GM18502 (cell line): ENCODE data around the gene OLFM2.
"Not testable (repeated sequence)": the region's sequence is repeated elsewhere in the genome, so short reads cannot be mapped to it uniquely, and the experiment has no call there.

Experiments
- ATAC-seq: cut with Tn5 transposase; IDR thresholded peaks from one replicate; pipeline ENCODE4 v1.9.1; 2021; ENCODE audit warnings: mild to moderate bottlenecking; ENCODE audit not compliant: unreplicated experiment, poor library complexity

OLFM2 gene

GRCh38 chr19:9871626-9872338 lies 64.5 kb downstream of the OLFM2 start:
- ATAC-seq: no peak

GRCh38 chr19:9868983-9869617 lies 67.2 kb downstream of the OLFM2 start:
- ATAC-seq: no peak

DNA sequence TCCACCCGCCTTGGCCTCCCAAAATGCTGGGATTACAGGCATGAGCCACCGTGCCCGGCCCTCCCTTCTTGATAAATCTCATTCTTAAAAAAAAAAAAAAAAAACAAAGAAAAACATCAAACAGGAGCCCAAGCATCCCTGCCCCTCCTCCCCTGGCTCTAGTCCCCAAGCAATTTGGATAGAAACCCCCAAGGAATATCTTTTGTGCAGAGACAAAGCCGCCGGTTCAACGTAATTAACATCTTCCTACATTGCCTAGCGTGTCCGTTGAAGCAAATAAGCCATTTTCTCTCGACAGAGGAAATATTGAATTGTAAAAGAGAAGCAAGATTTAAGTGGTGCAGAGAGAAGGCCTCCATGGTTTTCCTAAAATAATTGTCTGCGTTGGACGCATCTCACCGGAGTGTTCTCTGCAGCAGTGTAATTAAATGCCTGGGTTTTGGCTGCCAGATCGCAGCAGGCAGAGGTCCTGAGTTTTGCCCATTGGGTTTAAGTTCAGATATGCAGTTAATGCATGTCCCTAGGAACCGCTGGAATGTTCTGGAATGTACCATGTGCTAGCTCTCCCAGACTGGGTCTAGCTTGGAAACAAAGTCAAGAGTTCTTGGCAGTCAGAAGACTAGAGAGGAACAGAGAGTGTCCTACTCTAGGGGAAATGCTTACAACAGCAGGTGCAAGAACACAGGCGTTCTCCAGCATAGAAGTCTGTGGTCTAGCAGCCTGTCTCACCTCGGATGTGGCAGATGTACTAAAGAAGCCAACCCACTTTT lies 70.4 kb downstream of the OLFM2 start:
- no peak for ATAC-seq

DNA sequence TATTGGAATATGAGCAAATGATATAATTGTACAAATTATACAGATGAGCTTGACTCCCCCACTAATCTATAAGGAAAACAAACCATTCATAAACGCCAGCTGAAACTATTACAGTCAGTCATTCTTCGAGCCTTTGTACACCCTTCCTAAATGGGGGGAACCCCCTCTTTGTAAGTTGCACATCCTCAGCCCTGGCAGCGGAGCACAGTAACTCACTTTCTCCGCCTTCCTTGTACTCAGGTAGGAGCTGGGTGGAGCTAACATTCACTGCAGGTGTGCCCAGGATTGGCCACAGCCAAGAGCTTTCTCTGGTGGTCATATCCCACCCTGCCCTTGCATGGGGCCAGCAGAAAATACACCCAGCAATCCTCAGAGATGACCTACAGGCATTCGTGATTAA lies 72.6 kb downstream of the OLFM2 start:
- no peak for ATAC-seq

DNA sequence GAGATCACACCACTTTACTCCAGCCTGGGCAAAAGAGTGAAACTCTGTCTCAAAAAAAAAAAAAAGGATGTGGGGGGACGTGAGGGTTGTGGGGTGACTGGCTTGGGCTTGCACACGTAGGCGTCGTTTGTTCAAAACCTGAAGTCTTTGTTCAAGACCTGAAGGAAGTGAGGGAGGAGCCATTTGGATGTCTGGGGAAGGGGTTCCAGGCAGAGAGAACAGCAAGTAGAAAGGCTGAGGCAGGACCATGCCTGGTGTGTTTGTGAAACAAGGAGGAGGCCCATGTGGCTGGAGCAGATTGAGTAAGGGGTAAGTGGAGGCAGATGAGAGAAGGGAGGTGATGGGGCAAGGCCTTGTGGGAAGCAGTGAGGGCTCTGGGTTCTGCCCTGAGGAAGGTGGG lies 73.4 kb downstream of the OLFM2 start:
- ATAC-seq: no peak

DNA sequence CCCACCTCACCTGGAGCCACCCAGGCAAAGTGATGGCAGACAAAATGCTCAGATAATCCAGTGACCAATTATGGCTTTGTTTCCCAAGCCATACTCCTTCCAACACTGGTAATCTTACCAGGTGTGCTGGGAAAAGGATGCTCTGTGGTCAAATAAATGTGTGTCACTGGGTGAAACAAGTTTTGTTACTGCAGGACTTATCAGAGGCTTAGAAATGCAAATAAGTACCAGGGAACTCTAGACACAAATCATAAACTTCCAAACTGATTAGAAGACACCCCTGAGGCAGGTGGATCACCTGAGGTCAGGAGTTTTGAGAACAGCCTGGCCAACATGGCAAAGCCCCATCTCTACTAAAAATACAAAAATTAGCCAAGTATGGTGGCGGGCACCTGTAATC lies 74.8 kb downstream of the OLFM2 start:
- no peak for ATAC-seq

DNA sequence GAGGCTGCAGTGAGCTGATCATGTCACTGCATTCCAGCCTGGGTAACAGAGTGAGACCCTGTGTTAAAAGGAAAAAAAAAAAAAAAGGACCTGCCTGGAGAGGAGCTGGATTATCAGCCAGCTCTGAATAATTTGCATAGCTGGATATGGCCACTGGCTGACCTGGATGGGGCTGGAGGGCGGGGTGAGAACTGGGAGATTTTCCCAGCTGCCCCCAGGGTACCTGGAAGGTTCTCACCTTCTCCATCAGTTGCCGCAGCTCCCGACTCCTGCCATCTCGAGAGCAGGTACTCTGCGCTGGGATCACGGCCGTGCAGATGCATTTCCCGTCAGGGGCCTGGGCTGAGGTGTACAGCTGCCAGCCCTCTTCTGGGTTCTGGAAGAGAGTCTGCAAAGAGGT lies 75.9 kb downstream of the OLFM2 start:
- no peak for ATAC-seq

DNA sequence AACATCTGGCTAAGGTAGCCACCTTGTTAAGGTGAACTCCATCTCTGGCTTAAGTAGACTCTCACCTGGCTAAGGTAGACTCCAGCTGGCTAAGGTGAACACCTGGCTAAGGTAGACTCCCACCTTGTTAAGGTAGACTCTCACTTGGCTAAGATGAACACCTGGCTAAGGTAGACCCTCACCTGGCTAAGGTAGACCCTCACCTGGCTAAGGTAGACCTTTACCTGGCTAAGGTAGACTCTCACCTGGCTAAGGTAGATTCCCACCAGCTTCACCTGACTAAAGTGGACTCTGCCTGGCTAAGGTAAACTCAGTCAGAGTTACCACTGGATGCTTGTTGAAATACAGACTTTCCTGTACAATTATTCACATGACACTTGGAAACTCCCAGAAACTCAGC lies 77.5 kb downstream of the OLFM2 start:
- no peak for ATAC-seq

DNA sequence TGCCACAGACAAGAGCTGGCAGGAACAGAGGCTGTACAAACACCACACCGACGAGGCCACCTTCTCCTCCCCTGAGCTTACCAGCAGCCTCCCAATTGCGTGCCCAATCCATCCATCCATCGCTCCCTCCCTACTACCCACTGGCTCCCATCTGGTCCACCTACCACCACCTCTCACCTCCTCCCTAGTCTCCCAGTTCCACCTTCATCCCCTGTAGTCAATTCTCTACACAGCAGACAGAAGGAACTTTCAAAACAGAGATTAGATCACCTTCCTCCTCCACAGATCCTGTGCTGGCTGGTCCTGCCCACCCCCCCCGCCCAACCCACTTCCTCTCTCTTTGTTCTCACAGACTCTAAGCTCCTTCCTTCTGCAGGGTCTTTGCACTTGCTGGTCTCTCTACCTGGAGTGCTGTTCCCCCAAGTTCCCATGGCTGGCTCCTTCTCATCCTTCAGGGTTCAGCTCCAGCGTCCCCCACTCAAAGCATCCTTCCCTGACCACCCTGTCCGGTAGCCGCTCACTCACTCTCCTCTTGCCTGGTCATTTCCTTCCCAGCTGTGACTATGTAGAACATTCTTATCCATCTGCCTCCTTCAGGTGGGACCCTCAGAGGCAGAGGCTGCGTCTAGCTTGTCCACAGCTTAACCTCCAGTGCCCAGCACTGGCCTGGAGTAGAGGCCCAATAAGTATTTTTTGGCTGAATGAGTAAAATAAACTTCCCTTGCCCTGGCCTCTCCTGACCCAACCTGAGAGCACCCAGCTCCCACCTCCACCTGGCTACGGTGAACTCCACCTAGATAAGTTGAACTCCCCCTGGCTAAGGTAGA lies 78.2 kb downstream of the OLFM2 start:
- ATAC-seq: no peak

GRCh38 chr19:9857076-9857721 lies 79.1 kb downstream of the OLFM2 start:
- no peak for ATAC-seq

- no peak for ATAC-seq
Observed at GRCh38 chr19:9856609-9857008, 79.7 kb downstream of the OLFM2 start.

DNA sequence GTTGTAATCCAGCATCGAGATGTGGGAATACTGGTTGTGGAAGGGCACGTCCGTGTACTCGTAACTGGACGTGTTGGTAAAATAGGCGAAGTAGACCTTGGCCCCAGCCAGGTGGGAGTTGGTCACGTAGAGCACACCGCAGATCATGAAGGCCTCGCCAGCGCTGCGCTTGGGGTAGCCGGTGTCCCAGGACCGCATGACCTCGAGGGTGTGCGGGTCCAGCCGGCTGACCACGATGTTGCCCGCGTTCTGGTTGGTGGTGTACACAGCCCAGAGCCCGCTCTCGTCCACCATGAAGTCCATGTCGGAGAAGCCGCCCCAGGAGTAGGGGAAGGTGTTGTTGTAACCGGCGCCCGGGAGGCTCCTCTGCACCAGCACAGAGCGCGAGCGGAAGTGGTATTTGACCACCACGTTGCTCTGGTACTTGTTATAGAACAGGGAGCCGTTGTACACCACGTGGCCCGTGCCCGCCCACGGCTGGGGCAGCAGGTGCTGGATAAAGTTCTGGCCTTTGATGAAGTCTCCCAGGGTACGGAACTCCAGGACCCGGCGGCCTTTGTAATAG lies 82.0 kb downstream of the OLFM2 start:
- ATAC-seq: no peak

DNA sequence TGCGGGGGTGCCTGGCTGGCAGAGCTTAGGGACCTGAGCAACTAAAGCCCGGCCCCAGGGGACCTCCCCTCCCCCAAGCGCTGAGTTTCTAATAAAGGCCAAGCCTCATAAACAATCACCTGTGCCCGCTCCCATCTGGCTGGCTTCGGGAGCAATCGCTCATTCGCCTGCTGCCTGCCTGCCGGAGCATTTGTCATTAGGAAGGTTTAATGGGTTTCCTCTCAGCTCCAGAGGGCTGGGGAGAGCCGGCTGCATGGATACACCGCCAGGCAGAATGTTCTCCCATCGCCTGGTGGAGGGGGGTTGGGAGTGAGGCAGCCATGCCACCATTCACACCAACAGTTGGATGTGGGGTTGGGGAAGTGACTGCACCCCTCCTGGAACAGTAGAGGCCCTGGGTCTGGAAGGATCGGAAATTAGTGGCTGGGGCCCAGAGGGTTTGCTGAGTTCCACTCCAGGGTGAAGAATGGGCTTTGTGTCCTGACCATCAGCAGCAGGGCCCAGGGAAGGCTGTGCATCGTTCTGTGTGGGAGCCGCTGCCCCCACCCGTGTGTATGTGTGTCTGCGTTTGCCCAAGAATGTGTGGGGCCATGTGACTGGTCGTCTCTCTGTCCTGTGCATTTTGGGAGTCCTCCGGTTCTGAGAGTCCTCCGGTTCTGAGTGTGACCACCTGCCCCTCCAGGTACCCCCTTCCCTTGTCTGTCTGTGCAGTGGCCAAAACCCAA lies 85.9 kb downstream of the OLFM2 start:
- ATAC-seq: no peak

DNA sequence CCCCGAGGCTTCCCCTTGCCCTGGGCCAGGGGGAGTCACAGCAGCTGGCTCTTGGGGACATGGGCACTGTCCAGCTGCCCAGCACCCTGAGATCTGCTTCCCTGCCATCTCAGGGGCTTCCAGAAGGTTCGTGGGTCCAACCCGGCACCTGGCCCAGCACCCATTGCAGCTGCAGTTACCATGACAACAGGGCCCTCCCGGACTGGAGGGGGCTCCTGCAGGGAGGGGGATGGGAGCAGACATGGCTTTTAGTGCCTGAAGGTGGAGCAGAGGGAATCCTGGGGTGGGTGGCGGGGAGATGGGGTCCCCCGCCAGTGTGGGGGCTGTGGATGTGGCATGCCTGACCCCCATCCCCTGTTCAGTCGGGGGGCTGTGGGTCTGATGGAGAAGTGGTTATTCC lies 86.5 kb downstream of the OLFM2 start:
- no peak for ATAC-seq

GRCh38 chr19:9848762-9849161 lies 87.6 kb downstream of the OLFM2 start:
- no peak for ATAC-seq

DNA sequence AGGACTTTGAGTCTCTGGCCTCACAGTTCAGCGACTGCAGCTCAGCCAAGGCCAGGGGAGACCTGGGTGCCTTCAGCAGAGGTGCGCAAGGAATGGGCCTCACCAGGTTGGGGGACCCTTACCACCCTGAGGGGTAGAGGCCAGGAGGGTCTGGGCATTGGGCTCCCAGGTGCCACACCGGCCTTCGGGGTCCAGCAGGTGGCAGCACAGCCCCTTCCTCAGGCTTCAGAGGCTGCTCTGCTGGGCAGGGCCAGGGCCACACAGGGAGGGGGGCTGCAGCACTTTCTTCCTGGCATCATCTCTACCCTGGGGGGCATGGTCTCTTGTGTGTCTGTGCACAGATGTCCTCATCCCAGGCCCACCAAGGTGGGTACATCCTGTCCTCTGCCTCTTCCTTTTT lies 88.3 kb downstream of the OLFM2 start:
- ATAC-seq: no peak

DNA sequence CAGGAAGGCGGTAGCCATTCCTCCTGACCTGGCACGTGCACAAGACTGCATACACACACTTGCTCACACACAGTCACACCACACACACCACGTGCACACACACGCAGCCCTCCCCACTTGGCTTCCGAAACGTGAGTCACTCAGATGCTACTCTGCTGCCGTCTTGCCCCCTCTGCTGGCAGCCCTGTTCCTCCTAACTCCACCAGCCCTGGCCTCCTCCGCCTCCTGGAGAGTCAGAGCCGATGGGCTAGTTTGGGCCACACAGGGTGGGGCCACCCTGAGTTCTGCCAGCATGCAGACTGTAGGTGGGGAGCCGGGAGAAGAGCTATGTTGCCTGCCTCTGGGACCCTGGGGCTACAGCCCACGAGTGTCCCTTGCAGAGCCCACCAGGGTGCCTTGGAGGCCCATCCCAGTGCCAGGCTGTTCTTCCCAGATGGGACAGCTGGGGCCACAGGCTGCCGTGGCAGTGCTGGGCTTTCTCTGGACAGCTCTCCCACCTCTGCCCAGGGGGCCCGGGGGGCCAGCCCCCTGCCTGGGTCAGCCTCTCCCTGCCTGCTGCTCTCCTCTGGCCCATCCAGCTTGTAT lies 89.1 kb downstream of the OLFM2 start:
- no peak for ATAC-seq

DNA sequence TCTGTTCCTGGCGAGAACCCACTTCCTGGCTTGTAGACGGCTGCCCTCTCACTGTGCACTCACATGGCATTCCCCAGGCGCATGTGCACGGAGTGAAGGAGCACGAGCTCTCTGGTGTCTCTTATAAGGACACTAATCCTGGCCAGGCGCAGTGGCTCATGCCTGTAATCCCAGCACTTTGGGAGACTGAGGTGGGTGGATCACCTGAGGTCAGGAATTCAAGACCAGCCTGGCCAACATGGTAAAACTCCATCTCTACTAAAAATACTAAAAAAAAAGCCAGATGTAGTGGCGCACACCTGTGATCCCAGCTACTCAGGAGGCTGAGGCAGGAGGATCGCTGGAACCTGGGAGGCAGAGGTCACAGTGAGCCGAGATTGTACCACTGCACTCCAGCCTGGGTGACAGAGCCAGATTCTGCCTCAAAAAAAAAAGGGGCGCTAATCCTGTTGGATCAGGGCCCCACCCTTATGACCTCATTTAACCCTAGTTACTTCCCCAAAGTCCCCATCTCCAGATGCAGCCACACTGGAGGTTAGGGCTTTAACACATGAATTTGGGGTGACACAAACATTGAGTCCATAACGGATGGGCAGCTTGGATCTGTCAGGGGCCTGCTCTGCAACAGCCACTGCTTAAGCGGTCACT lies 92.6 kb downstream of the OLFM2 start:
- not testable (repeated sequence) for ATAC-seq
